OCI-LY7 (cell line): Measurements from ENCODE around the gene ZNF605. TPM values are rescaled to one million over a fixed set of nuclear protein-coding genes. Genes with fewer than 3 reads are reported as not detected.
"Not testable (repeated sequence)": the region's sequence is repeated elsewhere in the genome, so short reads cannot be mapped to it uniquely, and the experiment has no call there.

Experiments used
- BruUV-seq: library from RNA; stranded (reverse); fragments of 400-500 nt; replicated peaks from 2 replicates; lab custom pipeline; 2021; lab: Mats Ljungman, UMichigan
- CTCF ChIA-PET: fragments of 300-600 bp; sonication (Branson Sonifier 250); formaldehyde crosslinking; loops from one replicate; lab custom pipeline; 2022; ENCODE audit warnings: antibody characterized with exemption; ENCODE audit not compliant: unreplicated experiment; lab: Charles Lee
- POLR2A ChIA-PET: fragments of 300-600 bp; sonication (Branson Sonifier 250); formaldehyde crosslinking; loops from one replicate; lab custom pipeline; 2022; ENCODE audit warnings: antibody characterized with exemption; lab: Charles Lee
- DNase-seq: peaks from one replicate; pipeline ENCODE4 v3.0.0-alpha.2; 2015; ENCODE audit warnings: low spot score
- H2AFZ ChIP-seq: fragments of 200-600 bp; sonication (generic), shearing (Covaris generic); 2 replicates; pipeline ENCODE4 v1.6.1; 2014; ENCODE audit warnings: mild to moderate bottlenecking, antibody characterized with exemption, low read length, moderate library complexity
- H3K27ac ChIP-seq: fragments of 200-600 bp; sonication (generic); 2 replicates; pipeline ENCODE4 v1.5.1; 2014; ENCODE audit warnings: mixed run types, low read depth, mild to moderate bottlenecking, moderate library complexity, low read length, inconsistent platforms; ENCODE audit not compliant: poor library complexity, severe bottlenecking
- H3K36me3 ChIP-seq: fragments of 200-600 bp; sonication (generic); 2 replicates; pipeline ENCODE4 v1.6.1; 2014; ENCODE audit warnings: mild to moderate bottlenecking, antibody characterized with exemption, low read length, moderate library complexity, mixed read lengths; ENCODE audit not compliant: insufficient read depth
- H3K4me1 ChIP-seq: fragments of 200-600 bp; sonication (generic); 2 replicates; pipeline ENCODE4 v1.5.1; 2014; ENCODE audit warnings: mild to moderate bottlenecking, low read length; ENCODE audit not compliant: insufficient read depth, poor library complexity, severe bottlenecking
- H3K4me2 ChIP-seq: fragments of 200-600 bp; sonication (generic); 2 replicates; pipeline ENCODE4 v1.6.1; 2014; ENCODE audit warnings: mild to moderate bottlenecking, low read length
- H3K4me3 ChIP-seq: fragments of 200-600 bp; sonication (generic); 2 replicates; pipeline ENCODE4 v1.5.1; 2014; ENCODE audit warnings: mild to moderate bottlenecking, low read depth, low read length; ENCODE audit not compliant: poor library complexity, severe bottlenecking
- H3K79me2 ChIP-seq: fragments of 200-600 bp; sonication (generic); 2 replicates; pipeline ENCODE4 v1.6.1; 2016; ENCODE audit warnings: low read depth, mild to moderate bottlenecking, low read length, moderate library complexity, mixed read lengths; ENCODE audit not compliant: insufficient read depth
- H3K9me2 ChIP-seq: fragments of 200-600 bp; sonication (generic); 2 replicates; pipeline ENCODE4 v1.6.1; 2016; ENCODE audit warnings: mild to moderate bottlenecking, low read length, mixed read lengths; ENCODE audit not compliant: insufficient read depth
- H3K9me3 ChIP-seq: fragments of 200-600 bp; sonication (generic); 2 replicates; pipeline ENCODE4 v1.6.1; 2014; ENCODE audit warnings: mild to moderate bottlenecking, mixed run types, low read length, mixed read lengths
- H4K20me1 ChIP-seq: fragments of 200-600 bp; sonication (generic); 2 replicates; pipeline ENCODE4 v1.6.1; 2014; ENCODE audit warnings: mild to moderate bottlenecking, antibody characterized with exemption, low read length, moderate library complexity, mixed read lengths; ENCODE audit not compliant: insufficient read depth
- CTCF ChIP-seq: fragments of 200-600 bp; sonication (generic); conservative IDR thresholded peaks from 2 replicates; pipeline ENCODE4 v1.5.1; 2014; ENCODE audit warnings: mild to moderate bottlenecking, antibody characterized with exemption, low read length, moderate library complexity, mixed read lengths
- EZH2phosphoT487 ChIP-seq: fragments of 200-600 bp; sonication (generic); IDR thresholded peaks from 2 replicates; pipeline ENCODE4 v1.6.1; 2018; ENCODE audit warnings: low read depth, borderline replicate concordance, mild to moderate bottlenecking, mixed run types, antibody characterized with exemption, low read length, moderate library complexity, mixed read lengths
- intact Hi-C: fragments of 100-400 bp; cut with micrococcal nuclease; formaldehyde crosslinking; loops from one replicate; pipeline ENCODE4 v1.10.0; 2022; ENCODE audit not compliant: unreplicated experiment
- total RNA-seq, 2 experiments: library from RNA; depleted of rRNA in 1 of 2; stranded (reverse); fragments of >200 nt in 1 of 2; shearing (Covaris generic) in 1 of 2; gene quantifications; 2 replicates each; pipeline ENCODE4 v1.2.3, GENCODE V29; 2014 to 2022

Gene ZNF605
- total RNA-seq, 2 experiments from 2014 or later, result 6.6 to 13.9 TPM

GRCh38 chr12:132941336-132941954, 14.7 kb downstream of the ZNF605 start:
- peaks cover 4% of the 10 kb centered on the region; the same call in 1 of the 2 replicates for H3K9me3 ChIP-seq
- DNase-seq, result no peak

DNA sequence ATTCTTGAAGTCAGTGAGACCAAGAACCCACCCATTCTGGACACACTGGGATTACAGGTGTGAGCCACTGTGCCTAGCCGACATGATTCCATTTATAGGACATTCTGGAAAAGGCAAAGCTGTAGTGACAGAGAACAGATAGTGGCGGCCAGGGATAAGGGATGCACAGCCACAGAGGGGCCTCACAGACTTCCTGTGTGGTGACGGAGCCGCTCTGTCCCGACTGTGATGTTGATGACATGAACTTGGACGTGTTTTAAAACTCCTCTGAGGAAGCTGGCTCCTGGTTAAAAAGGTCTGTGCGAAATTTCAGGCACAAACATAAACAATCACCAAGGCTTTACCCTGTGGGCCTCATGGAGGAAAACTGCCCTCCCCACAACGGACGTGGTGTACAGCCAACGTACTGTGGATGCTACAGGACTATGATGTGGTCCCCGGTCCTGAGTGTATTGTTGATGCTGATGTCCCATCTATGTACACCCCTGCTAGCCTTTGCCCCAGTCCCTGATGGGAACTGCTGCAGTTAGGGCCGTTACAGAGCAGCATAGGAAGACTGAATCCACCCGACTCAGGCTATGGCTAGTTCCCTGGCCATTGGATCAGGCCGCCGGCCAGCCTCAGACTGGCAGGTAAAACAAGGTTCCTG, 15.9 kb downstream of the ZNF605 start:
- ChIA-PET POLR2A (no interaction called here), CTCF (no interaction called here)
- no peak overlapping the region for H3K4me2 ChIP-seq
- BruUV-seq, result no TSS peak
- no peaks in the 10 kb centered on the region for H3K9me2 ChIP-seq
- H3K4me3 ChIP-seq, result no peak overlapping the region
- H3K4me1 ChIP-seq, result no peaks in the 10 kb centered on the region
- H3K79me2 ChIP-seq, result no peaks in the 10 kb centered on the region
- H3K9me3 ChIP-seq, result peaks cover 8% of the 10 kb centered on the region; the same call in 1 of the 2 replicates
- peaks cover 38% of the 10 kb centered on the region for H3K36me3 ChIP-seq
- no peak overlapping the region for H2AFZ ChIP-seq
- no peak overlapping the region for H3K27ac ChIP-seq
- TF ChIP-seq EZH2phosphoT487 (no peak), CTCF (no peak)
- DNase-seq, result no peak
- H4K20me1 ChIP-seq, result no peaks in the 10 kb centered on the region
- intact Hi-C loops, result no loop called here

More at GRCh38 chr12:132941336-132941954, 14.7 kb downstream of the ZNF605 start:
- no peak for TF ChIP-seq CTCF
- Histone ChIP-seq H2AFZ (no peak overlapping the region), H3K27ac (no peak overlapping the region), H3K4me3 (no peak overlapping the region), H4K20me1 (no peaks in the 10 kb centered on the region), H3K79me2 (no peaks in the 10 kb centered on the region), H3K4me2 (no peak overlapping the region), H3K36me3 (peaks cover 47% of the 10 kb centered on the region), H3K9me2 (no peaks in the 10 kb centered on the region), H3K4me1 (no peaks in the 10 kb centered on the region)
- intact Hi-C loops, result no loop called here
- ChIA-PET CTCF (no interaction called here), POLR2A (no interaction called here)
- BruUV-seq, result no TSS peak

DNA sequence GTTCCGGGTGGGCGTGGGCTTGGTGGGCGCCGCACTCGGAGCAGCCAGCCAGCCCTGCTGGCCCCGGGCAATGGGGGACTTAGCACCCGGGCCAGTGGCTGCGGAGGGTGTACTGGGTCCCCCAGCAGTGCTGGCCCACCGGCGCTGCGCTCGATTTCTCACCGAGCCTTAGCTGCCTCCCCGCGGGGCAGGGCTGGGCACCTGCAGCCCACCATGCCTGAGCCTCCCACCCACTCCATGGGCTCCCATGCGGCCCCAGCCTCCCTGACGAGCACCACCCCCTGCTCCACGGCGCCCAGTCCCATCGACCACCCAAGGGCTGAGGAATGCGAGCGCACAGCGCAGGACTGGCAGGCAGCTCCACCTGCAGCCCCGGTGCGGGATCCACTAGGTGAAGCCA, 17.3 kb downstream of the ZNF605 start:
- intact Hi-C loops, H3K79me2 ChIP-seq, H4K20me1 ChIP-seq, H3K27ac ChIP-seq, H3K4me1 ChIP-seq, H2AFZ ChIP-seq, DNase-seq, CTCF ChIA-PET, POLR2A ChIA-PET, BruUV-seq, H3K4me2 ChIP-seq, H3K9me2 ChIP-seq, H3K4me3 ChIP-seq: not testable (repeated sequence)
- peaks cover 13% of the 10 kb centered on the region; the same call in 1 of the 2 replicates for H3K9me3 ChIP-seq
- peaks cover 28% of the 10 kb centered on the region for H3K36me3 ChIP-seq
